COLO668 (cell line): Measurements from ENCODE around the gene RAF1.
A peak's percentile ranks its signal among the peaks of the same experiment; 100 is the strongest.
"Not testable (repeated sequence)": the region's sequence is repeated elsewhere in the genome, so short reads cannot be mapped to it uniquely, and the experiment has no call there.

Experiments
- DNase-seq: peaks from one replicate; lab custom pipeline; 2025; ENCODE audit not compliant: unreplicated experiment; lab: John Stamatoyannopoulos, UW

RAF1 gene

DNA sequence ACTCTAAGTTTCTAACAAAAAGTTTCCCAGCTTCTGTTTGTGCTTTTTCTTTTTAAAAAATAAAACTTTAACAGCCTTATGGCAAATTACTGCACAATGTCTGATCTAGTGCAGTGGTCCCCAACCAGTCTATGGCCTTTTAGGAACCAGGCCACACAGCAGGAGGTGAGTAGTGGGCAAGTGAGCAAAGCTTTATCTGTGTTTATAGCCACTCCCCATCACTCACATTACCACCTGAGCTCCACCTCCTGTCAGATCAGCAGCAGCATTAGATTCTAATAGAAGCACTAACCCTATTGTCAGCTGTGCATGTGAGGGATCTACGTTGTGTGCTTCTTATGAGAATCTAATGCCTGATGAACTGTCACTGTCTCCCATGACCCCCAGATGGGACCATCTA, 101.5 kb downstream of the RAF1 start:
- no peak for DNase-seq

DNA sequence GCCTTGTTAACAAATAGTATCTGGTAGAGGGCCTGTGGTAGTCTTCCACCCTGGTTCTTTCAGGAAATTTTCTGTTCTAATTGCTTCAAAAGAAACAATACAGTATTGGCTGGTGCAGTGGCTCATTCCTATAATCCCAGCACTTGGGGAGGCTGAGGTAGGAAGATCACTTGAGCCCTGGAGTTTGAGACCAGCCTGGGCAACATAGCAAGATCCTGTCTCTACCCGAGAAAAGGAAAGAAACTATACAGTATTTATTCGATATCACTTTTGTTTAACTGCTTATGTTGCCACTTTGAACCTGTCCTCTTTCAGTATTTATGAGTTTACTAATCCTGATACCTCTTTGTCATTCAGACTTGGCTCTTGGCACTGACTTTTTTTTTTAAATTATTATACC, 102.5 kb downstream of the RAF1 start:
- no peak for DNase-seq

DNA sequence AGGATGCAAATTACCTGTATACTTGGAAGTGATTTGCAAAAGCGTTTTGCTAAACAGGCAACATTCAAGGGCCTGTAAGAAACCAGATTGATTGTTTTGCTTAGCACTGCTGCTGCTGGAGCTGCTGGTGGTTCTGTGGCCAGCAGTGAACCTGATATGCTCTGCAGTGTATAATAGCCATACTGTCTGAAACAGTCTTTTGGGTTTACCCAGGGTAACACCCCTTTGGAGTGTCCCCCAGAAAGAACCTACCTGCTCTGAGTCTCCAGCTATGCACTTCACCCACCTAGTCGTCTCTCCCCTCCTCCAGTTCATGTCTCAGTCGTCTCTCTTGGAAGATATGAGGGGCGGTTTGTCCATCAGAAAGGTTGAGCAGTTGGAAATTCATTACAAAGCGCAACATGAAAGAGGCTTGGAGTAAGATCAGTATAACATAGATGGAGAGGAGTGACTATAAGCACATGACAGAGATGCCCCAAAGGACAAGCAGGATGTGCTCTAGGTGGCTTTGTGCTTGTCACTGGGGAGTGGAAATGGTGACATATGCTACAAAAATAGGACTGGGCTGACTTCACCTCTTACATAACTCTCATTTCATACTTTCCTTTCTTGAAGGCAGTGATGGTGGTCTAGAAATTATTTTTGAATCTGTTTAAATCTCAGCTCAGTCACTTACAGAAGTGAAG, 103.3 kb downstream of the RAF1 start:
- DNase-seq = no peak

DNA sequence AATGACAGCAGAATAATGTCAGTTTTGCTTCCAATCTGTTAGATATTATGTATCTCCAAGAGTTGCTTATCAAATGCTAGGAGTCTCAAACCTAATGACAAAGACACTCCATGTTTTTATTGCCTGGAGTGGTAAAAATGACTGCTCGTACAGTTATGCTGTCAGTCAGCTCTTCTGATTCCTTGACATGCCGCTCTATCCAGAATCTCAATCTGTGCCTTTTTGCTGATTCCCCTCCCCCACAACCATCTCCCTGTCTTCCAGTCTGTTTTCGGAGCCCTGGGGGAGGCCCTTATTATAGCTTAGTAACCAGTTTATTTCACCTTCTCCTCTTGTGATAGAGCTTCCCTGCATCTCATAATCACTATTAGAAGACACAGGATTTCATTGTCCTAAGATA, 104.4 kb downstream of the RAF1 start:
- DNase-seq = no peak

DNA sequence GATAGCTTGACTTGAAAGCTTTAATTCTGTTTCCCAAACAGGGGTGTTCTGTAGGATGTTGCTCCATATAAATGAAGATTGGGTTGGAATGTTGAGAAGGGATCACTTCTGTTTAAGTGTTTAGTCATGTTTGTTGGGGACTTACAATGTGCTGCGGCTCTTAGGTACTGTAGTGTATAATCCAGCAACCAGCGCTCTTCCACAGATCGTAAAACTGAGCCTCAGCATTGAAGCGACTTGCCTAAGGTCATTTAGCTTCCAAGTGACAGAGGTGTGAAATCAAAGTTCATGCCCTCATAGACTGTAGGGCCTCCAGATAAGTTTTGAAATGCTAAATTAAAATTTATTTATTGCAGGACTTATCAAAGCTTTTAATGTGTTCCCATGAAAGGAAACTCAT, 105.2 kb downstream of the RAF1 start:
- no peak for DNase-seq

DNA sequence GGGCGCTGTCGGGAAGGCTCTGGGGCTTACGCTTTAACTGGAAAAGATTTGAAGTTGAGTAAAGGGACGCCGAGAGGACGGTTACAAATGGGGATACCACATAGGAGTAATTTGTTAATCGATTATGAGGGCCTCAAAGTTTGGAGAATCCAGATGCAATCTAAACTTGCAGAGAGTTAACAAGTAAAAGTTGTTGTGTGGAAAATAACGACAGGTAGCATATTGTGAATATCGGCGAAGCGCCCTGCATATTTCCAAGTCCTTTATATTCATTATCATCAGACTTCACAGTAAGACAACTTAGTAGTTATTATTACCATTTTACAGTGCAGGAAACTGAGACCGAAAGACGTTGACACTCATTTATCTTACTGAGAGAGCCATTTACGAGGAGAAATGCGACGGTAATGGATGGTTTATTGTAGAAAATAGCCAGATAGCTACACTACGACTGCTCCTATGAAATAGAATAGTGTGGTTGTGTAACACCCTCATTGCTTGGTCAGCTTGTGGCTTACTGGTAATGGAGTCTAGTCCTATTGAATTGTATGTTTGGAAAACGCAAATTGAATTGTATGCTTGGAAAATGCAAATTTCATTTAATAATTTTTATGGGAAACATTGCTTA, 106.3 kb downstream of the RAF1 start:
- DNase-seq = no peak

DNA sequence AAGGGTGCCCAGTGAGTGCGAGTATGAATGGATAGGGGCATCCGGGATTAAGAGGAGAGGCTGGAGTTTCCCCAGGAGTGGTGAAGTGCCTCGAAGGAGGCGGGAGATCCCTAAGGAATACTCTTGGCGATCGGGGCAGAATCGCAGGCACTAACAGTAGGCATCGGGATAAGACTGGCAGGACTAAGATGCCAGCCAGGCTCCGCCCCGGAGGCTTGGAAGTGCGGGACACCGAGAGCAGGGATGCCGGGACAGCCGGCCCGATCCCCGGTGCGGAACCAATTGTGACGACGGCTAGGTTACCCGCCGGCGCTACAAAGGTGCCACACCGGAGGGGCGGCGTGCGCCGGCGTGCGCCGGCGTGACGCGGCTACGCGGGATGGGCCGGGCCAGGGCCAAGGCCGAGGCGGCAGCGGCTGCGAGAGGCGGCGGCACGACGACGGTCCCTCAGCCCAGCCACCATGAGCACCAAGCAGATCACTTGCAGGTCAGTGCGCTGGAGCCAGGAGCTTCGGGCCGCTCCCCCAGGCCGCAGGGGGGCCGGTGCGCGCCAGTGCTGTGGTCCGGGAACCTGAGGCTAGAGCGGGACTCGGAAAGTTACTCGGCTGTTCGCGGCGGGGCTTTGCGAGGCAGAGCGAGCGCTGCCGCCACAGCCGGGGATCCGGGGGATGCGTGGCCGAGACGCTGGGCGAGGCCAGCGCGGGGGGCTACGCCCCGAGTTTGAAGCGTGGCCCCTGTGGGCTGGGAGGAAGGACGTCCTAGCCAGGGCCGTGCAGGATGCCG, 107.0 kb downstream of the RAF1 start, which contains the start of gene MKRN2:
Gene MKRN2, plus strand, starts transcription at position 398 of the 783 bp plus-strand sequence. Its CDS starts 64 bp downstream, at position 462.
- peak; percentile 86 for DNase-seq

DNA sequence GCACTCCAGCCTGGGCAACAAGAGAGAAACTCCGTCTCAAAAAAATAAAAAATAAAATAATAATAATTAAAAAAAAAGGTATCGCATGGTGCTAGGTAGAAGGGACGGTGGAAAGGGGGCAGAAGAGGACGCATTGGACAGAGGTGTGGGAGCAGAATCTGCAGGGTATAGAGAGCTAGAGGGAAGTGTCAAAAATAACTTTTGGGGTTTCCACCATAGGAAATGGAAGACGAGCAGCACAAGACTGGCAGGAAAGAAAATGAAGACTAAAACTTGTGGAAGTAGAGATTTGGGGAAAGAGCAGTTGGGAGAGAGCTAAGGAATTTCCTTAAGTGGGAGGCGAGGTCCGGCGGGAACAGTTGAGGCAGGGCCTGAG, 107.6 kb downstream of the RAF1 start:
- no peak for DNase-seq

DNA sequence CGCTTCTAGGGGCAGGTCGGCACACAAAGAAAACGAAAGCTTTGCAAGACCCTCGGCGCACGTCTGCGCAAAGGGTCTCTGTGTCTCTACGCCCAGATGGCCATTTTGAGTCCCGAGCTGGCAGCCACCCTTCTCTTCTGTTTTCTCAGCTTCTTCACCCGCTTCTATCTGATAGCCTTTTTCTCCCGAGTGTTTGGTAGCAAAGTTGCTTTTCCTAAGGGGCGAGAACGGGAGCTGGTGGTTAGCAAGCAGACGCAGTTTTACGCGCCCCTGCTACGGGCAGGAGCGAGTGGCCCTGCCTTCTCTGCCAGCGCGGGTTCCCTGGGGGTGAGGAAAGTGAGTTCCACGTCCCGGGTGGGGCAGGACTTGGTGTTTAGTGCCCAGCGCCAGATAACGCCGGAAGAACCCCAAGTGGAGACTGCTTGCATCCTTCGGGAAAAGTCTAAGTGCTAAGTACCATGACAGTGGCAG, 110.0 kb downstream of the RAF1 start:
- peak; percentile 28 for DNase-seq

DNA sequence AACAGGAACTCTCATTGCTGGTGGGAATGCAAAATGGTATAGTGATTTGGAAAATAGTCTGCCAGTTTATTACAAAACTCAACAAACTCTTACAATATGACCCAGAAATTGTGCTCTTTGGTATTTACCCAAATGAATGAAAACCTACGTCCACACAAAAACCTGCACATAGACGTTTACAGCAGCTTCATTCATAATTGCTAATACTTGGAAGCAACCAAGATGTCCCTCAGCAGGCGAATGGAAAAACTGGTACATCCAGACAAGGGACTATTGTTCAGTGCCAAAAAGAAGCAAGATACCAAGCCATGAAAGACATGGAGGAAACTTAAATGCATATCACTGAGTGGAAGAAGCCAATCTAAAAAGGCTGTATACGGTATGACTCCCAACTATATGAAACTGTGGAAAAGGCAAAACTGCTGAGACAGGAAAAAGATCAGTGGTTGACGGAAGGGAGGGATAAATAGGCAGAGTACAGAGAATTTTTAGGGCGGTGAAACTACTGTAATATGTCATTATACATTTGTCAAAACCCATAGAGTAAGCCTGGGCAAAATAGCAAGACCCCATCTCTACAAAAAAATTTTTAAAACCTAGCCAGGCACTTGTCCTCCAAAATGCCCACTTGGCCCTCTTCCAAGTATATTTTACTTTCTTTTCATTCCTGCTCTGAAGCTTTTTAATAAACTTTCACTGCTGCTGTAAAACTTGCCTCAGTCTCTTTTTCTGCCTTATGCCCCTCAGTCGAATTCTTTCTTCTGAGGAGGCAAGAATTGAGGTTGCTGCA, 113.8 kb downstream of the RAF1 start:
- DNase-seq = no peak

DNA sequence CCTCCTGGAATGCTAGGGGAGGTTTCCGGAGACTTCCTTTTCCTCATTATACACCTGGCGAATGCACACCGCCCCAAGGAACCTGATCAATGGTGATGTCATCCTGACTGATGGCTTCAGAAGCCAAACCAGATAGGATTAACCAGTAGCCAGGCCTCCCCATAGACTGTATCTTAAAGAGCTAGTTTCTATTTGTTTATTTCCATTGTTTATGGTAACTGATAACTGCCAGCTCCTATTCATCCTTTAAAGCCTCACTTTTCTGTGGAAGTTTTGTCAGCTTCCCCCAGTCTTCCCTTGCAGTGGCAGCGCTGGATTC, 118.5 kb downstream of the RAF1 start, which contains the start of gene MKRN2OS:
Gene MKRN2OS, minus strand, starts transcription at position 27 of the 319 bp plus-strand sequence. CDS start 35 bp downstream, outside the sequence.
- DNase-seq = peak; percentile 60

DNA sequence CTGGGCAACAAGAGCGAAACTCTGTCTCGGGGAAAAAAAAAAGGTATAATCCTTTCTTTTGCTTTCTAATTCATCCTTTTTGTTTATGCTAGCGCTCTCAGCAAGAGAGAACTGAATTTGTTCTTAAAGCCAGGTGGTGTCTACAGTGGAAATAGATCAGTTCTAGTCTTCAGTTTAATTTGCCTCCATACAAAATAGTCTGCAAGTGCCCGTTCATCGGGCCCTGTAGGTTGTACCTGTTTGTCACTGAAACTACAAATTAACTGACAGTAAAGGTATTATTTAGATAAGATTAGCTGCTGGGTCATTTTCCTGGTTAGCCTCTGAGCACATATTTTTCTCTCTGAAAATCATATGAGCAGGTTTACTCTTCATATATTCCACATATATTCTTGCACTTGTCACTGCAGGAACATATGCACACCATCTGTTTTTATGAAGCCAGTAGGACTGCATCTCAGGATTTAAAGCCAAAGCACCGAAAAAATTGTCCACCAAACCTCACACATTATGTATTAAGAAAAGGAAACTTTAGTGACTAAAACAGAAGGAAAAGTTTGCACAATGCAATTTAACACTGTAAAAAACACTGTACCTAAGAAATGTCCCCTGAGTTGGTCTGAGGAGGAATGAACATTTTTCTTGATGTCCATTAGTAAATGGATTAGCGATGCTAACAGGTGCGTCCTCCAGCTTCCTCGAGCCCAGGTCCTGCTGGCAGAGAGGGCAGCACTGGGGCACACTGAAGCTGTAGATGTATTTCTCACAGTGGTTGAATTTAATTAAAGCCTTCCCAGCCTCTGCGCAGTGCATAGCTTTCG, 119.1 kb downstream of the RAF1 start:
- no peak for DNase-seq

DNA sequence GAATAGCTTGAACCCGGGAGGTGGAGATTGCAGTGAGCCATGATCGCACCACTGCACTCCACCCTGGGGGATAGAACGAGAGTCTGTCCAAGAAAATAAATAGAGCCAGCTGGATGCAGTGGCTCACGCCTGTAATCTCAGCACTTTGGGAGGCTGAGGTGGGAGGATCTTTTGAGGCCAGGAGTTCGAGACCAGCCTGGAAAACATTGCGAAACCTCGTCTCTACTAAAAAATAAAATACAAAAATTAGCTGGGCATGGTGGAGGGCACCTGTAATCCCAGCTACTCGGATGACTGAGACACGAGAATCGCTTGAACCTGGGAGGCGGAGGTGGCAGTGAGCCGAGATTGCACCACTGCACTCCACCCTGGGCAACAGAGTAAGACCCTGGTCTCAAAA, 120.4 kb downstream of the RAF1 start:
- DNase-seq = not testable (repeated sequence)

DNA sequence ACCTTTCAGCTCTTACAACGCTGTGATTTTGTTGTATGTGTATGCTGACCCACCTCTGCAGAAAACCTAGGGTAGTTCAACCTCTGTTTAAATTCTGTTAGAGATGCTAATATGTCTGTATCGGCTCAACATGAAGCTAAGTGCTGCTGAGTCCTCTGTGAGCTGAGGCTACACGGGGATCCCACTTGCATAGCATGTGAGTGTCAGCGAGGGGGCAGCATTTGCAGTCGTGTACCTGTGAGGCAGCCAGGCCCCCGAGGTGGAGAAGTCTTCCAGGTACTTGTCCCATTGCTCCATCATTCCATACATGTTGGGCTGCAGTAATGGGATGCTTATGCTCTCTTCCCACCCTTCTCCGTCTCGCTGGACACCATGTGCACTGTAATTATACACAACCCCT, 122.3 kb downstream of the RAF1 start:
- DNase-seq = no peak

DNA sequence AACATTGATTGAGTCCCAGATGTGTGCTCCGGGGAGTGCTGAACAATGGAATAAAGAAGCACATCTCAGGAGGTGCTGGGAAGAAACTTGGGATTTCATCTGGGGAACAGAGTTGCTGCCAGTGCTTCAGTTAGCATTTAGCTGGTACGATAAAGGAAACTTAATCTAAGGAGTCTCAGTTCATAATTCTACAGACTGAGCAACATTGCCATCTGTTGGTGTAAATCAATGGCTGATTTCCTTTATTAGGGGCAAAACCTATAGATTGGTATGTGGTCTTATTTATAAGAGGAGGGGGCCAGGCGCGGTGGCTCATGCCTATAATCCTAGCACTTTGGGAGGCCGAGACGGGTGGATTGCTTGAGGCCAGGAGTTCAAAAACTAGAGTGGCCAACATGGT, 127.5 kb downstream of the RAF1 start:
- DNase-seq = no peak
